Neural cell (in vitro differentiated cells): ENCODE results near the gene SERPINB2.

Experiments used
- EZH2 ChIP-seq: fragments of 200-600, 300-800 bp; shearing (Covaris generic), sonication (generic); IDR thresholded peaks from 2 replicates; pipeline ENCODE4 v1.6.1; 2014; ENCODE audit warnings: antibody characterized with exemption, low read length, borderline replicate concordance, mild to moderate bottlenecking; ENCODE audit not compliant: insufficient read depth, poor library complexity, severe bottlenecking
- POLR2AphosphoS5 ChIP-seq: IDR thresholded peaks from 2 replicates; pipeline ENCODE4 v1.6.1; 2012
- RAD21 ChIP-seq: fragments of 450-650 bp; conservative IDR thresholded peaks from 2 replicates; pipeline ENCODE4 v1.6.1; 2014; ENCODE audit warnings: antibody characterized with exemption, mild to moderate bottlenecking, moderate library complexity
- REST ChIP-seq: IDR thresholded peaks from 2 replicates; pipeline ENCODE4 v1.6.1; 2012; ENCODE audit warnings: borderline replicate concordance
- SMC3 ChIP-seq: fragments of 450-650 bp; conservative IDR thresholded peaks from 2 replicates; pipeline ENCODE4 v1.6.1; 2014; ENCODE audit warnings: antibody characterized with exemption, mild to moderate bottlenecking, moderate library complexity; ENCODE audit not compliant: poor library complexity
- TF ChIP-seq, protein P1 (sequence below): fragments of 450-650 bp; IDR thresholded peaks from 2 replicates; pipeline ENCODE4 v1.5.1; 2014; ENCODE audit warnings: antibody characterized with exemption, mild to moderate bottlenecking, moderate library complexity; ENCODE audit not compliant: poor library complexity, severe bottlenecking

DNA sequence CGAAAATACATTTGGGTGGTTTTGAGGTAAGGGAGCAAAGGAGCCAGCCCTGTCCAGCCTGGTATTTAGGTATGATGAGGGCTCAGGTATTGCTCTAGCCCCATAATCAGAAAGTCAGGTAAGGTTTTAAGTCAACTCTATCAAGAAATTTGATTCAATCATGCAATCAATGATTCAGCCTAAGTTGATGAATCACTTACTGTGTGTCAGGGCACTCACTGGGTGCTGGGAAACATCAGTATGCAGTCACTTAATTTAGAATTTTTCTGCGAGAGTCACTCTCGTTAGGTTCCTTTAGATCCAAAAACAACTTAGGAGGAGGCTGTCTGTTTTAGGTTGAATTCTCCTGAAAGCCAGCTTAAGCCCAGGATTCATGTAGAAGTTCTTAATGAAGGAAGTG is 17.7 kb upstream of the SERPINB2 start:
- TF ChIP-seq, protein P1, sequence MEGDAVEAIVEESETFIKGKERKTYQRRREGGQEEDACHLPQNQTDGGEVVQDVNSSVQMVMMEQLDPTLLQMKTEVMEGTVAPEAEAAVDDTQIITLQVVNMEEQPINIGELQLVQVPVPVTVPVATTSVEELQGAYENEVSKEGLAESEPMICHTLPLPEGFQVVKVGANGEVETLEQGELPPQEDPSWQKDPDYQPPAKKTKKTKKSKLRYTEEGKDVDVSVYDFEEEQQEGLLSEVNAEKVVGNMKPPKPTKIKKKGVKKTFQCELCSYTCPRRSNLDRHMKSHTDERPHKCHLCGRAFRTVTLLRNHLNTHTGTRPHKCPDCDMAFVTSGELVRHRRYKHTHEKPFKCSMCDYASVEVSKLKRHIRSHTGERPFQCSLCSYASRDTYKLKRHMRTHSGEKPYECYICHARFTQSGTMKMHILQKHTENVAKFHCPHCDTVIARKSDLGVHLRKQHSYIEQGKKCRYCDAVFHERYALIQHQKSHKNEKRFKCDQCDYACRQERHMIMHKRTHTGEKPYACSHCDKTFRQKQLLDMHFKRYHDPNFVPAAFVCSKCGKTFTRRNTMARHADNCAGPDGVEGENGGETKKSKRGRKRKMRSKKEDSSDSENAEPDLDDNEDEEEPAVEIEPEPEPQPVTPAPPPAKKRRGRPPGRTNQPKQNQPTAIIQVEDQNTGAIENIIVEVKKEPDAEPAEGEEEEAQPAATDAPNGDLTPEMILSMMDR, result no peak
- TF ChIP-seq EZH2 (no peak), REST (no peak), RAD21 (no peak), SMC3 (no peak), POLR2AphosphoS5 (no peak)
